NT2/D1 (cell line): Measurements from ENCODE around the gene ZNF182.
"Not testable (repeated sequence)": the region's sequence is repeated elsewhere in the genome, so short reads cannot be mapped to it uniquely, and the experiment has no call there.

Experiments
- SUZ12 ChIP-seq: IDR thresholded peaks from 2 replicates; pipeline ENCODE4 v1.6.1; 2011; ENCODE audit not compliant: insufficient read length, insufficient read depth; ENCODE audit errors: extremely low read depth
- YY1 ChIP-seq: IDR thresholded peaks from 2 replicates; pipeline ENCODE4 v1.6.1; 2011; ENCODE audit not compliant: insufficient read length, insufficient read depth
- ZNF274 ChIP-seq: IDR thresholded peaks from 2 replicates; pipeline ENCODE4 v1.6.1; 2011; ENCODE audit warnings: mild to moderate bottlenecking, low read depth, low read length

DNA sequence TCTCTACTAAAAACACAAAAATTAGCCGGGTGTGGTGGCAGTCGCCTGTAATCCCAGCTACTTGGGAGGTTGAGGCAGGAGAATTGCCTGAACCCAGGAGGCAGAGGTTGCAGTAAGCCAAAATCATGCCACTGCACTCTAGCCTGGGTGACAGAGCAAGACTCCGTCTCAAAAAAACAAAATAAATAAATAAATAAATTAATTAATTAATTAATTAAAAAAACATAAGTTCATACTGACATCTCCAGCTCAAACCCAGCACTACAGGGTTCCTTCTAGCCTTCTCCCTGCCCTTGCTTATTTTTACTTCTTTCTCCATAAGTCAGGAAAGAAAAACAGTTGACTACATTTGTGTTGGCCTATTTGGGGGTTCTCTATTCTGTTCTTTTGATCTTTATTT lies 71.8 kb downstream of the ZNF182 start:
- TF ChIP-seq SUZ12, ZNF274, YY1: not testable (repeated sequence)
